DMS 273 treated with DMSO at 0.1 percent for 48 hours (cell line): ENCODE results near the gene CGNL1.

Experiments used
- DNase-seq: peaks from one replicate; lab custom pipeline; 2025; lab: John Stamatoyannopoulos, UW

The CGNL1 gene

DNA sequence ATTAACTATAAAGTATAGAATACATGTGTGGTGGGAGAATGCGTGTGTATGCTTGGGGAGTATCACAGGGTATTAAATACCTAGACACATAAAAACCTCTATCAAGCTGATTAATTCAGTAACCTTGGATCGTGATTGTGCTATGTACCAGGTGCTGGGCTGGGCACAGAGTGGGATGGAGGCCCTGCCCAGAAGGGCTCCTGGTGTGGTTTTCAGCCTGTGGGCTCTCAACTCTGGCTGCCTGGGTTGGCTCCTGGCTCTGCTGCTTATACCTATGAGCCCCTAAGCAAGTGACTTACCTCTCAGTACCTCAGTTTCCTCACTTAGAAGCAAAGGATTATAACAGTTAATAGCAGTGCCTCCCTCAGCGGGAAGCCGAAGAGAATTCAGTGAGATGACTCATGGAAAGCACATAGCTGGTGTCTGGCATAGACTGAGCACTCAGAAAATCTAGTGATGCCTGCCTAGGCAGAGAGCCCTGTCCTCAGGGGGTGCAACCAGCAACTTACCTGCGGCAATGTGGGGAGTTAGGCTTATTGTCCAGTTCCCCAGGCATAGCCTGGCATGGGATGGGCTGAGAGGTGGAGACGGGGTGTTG, 124.8 kb downstream of the CGNL1 start:
- DNase-seq: no peak

DNA sequence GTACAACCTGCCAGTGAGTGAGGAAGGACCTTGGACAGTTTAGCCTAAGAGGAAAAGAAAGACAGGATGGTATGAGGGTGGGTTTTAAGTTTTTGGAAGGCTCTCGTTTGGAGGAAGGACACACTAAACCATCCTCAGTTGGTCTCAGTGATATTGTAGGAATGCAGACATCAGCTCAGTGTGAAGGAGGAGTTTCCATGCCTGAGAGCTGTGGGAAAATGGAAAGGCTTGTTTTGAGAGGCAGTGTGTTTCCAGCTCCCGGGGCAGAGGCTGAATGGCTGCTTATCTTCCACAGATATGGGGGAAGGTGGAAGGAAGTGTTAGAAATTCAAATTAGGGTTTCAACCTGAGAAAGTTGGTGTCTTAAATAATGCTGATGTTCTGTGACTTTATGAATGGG, 125.8 kb downstream of the CGNL1 start:
- DNase-seq: no peak

DNA sequence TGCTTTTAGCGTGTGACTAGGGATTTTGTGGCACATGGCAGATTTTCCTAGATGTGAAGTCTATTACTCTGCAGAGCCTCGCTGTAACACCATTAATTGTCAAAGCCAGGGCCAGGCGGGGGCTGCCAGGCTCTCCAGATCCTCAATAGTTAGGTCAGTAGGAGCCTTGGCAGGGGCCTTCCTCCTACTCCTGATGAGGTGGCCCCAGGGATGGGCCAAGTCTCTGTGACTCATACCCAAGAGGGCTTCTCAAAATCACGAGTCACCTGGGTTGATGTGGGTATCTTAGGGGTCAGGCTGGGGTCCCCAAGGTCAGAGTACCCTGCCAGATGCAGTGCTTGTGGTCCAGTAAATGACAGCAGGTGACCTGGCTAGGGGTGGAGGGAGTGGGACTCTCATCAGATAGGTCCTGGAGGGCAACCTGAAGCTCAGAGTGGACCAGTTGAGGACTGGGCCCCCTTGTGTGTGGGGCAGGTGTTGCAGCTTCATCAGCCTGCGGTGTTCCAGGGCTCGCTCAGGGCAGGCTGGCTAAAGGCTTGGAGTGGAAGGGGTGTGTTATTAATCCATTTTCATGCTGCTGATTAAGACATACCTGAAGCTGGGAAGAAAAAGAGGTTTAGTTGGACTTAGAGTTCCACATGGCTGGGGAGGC, 126.9 kb downstream of the CGNL1 start:
- DNase-seq: no peak

DNA sequence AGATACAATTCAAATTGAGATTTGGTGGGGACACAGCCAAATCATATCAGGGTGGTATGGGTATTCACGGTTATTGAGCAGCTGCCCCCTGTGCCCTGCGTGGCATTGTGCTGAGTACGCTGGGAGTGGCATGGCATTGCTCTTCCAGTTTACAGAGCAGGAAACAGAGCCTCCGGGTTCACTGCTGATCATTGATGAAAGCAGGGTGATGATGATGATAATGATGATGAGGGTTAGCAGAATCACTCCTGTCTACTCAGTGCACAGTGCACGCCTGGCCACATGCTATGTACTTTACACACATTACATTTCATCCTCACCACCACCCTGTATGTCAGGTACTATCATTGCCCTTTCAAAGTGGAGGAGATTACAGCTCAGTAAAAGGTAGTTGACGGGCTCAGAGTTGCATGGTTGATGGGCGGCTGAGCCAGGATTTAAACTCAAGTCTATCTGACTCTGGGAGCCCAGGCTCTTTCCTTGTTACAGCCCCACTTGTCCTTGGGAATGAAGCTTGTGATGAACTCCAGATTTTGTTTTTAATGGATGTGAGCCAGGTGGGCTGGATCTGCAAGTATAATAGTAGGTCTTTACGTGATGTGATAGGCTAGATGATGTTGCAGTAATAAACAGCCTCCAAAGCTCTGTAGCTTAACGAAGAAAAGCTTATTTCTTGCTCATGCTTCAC, 127.8 kb downstream of the CGNL1 start:
- no peak for DNase-seq

DNA sequence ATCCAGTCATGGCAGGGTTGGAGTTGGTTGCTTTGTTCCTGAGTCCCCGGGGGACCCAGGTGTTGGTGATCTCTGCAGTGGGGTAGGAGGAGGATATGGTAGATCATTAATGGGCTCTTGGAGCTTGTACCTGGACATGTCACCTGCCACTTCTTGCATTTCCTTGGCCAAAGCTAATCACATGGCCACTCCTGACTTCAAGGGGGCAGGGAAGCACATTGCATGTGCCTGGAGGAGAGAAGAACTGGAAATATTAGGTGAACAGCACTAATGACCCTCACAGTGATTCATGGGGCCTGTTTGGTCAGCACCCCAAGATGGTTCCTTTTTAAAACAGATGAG, 128.3 kb downstream of the CGNL1 start:
- no peak for DNase-seq

DNA sequence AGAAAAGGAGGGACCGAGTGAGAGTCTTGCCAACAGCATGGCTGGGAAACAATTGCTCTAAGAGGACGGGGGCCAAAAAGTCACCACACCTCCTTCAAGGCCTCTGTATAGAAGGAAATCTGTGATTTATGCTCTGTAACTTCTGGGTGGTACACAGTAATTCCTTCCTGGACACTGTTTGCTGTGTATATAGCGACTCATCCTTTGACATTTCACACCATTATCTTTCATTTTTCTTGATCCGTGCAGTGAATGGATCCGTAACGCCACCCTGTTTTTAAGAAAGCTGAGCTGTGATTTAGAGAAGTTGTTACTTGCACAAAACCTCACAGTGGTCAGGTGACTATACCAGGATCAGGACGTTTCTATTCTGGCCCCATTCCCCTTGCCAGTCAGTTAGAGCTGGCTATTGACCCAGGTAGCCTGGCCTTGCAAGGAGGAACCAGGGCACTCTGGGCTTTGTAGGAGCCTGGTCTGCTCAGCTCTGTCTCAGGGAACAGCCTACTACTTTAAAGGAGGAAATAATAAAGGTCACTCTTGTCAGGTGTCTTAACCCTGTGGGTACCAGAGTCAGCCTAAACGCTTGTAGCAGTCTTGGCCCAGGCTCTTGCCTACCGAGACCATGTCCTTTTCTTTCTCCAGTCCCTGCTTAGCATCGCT, 128.9 kb downstream of the CGNL1 start:
- no peak for DNase-seq

DNA sequence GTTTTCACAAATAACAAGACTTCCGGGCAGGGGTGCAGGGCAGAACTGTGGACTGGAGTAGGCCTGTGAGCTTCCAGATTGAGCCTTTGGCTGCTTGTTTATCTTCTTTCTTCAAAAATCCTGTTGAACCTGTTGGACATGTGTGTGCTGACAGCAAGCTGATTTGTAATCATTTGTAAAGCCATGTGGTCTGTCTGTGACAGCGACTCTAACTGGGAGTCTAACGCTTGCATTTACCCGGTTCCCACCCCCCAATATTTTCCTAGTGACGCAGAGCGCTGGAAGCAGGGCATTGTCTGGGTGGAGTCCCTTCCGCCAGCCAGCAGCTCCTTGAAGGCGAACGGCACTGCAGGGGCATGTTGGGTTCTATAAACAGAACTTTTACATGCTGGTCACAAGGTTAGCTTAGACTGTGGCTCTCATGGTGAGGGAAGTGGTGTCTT, 129.7 kb downstream of the CGNL1 start:
- DNase-seq: no peak

DNA sequence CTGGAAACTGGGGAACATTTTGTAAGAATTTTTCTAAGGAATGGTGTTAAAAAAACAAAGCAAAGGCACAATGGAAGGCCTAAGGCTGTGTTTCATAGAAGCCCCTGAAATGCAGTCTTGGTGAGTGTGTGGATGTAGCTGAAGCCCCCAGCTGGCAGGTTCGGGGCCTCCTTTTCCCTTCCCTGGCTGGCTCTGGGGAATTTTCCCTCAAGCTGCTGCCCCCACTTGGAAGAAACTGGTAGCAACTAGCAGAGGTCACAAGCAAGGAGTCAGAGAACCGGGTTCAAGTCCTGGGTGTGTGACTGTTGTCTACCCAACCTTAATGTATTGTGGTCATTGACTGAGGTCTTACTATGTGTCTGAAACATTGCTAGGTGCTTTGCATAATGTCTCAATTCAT, 130.1 kb downstream of the CGNL1 start:
- DNase-seq: no peak

DNA sequence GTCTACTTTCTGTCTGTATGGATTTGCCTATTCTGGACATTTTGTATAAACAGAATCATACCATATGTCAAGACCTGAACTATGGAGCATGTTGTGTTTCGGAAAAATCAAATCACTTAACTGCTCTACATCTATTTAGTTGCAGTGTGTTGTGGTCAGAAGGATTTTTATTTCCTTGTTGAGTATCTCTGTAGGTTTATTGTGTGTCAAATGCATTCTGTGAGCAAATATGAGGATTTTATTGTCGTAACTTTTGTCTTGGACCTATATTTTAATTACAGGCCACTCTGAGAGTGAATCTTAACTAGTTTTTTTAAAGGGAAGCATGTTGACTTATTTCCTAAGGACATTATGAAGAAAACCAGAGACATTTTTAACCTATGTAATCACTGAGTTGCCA, 130.8 kb downstream of the CGNL1 start:
- DNase-seq: no peak

DNA sequence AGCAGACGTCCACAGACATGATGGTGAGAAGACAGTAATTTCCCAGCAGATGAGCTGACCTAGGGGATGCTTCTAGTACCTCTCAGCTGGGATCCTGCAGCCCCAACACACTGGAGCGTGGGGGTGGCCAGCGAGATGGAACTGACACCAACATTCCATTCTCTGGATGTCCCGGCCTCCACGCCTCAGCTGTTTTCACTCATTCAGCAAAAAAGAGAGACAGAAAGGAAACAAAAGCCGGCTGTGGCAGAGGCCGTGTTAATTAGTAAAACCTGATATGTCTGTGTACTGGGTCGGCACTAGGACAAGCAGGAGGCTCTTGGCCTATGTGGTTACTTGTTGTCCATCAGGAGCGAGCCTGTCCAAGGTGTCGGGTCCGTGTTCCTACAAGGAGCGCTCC, 132.8 kb downstream of the CGNL1 start:
- no peak for DNase-seq

DNA sequence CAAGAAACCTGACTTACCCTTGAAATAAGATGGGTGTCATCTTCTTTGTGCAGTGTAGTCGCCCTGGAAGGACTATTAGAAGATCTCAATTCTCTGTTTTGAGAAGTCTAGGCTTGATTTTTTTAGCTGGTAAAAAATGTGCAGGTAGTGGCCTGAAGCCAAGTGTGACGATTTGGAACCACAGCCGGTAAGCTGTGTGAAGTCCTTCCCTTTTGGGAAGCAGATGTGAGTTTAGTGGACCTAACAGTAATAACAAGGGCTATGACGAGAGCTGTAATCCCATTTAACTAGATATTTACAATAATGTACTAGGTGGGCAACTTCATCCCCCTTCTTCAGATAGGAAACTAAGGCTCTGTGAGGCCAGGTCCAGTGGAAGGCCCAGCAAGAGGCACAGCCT, 133.7 kb downstream of the CGNL1 start:
- DNase-seq: peak; percentile 0

DNA sequence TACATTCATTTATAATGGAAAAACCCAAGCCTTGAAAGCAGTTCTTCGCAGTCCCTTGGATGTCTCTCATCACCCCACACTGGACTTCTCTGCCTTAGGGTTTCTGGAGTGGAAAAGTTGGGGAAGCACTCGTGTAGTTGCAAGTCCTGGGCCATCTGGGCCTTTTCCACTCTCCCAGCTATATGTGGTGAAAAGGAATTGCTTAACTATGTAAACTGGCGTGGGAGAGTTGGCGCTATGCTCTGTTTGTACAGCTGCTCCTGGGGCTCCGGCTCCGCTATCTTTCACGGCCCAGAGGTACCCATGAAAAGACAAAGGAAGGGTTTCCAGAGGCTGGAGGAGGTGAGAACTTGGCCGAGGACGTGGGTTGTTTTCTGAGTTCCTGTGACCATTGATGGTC, 134.3 kb downstream of the CGNL1 start:
- DNase-seq: peak; percentile 55

DNA sequence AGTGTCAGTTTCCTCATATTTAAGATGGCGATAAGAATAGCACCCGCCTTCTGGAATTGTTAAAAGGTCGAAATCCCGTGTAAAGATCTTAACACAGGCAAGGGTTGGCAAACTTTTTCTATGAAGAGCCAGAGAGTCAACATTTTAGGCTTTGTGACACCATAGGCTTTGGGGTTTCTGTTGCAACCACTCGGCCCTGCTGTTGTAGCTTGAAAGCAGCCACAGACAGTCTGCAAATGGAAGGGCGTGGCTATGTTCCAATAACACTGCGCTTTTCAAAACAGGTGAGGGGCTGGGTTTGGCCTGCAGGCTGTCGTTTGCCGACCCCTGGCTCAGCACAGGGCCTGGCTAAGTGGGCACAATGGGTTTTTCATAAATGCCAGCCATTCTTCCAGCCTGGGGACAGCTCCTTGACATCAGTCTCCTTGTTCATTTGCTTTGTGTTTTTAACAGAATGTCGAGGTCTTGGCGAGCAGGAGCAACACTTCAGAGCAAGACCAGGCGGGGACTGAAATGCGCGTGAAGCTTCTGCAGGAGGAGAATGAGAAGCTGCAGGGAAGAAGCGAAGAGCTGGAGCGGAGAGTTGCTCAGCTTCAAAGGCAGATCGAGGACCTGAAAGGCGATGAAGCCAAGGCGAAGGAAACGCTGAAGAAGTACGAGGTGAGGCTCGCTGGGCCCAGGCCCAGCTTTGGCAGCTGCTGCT, 140.2 kb downstream of the CGNL1 start:
- no peak for DNase-seq

DNA sequence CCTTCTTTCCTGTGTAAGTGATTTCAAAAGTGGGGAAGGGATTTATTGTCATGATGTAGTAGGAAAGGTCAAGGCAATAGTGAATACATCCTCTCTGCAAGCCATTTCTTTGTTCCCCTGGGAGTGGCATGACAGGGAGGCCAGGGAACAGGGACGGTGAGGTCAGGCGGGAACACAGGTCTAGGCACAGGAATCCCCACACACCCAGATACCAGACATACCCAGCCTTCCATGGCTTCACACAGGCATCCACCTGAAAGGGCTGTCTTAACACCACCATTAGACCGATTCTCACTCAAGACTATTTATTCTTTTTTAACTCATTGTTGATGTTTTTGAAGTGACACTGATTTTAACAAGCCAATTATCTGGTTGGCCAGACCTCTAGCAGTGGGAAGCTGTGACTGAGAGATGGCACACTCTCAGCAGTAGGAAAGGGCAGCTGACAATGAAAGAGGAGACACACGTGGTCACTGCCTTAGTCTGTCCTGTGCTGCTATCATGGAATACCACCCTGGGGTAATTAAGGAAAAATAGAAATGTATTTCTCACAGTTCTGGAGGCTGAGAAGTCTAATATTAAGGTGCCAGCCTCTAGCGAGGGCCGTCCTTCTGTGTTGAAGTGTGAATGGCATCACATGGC, 140.8 kb downstream of the CGNL1 start:
- no peak for DNase-seq

DNA sequence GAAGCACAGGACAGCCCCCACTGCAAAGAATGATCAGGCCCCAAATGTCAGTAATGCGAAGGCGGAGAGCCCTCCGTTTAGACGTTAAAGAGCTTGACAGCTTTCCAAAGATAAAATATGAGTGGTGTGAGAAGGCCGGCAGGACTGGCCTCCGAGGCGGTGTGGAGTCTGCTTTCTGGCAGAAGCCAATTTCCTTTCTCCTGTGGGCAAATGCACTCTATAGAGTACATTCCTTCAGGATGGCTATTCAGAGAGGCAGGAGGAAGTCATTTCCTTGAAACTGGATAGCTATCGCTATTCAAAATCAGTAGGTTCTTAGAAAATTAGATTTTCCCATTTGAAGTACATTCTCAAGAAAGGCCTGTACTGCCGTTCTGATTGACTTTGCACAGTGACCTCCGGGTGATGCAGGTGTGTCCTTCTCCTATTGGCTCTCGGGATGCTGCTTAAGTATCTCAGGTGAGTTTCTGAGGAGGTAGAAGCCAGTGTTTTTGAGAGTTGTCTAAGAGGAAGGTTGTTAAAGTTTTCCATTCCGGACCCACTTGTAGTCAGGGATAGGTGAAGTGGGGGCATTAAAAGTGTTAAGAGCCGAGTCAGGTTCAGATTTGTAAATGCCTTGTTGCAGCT, 142.6 kb downstream of the CGNL1 start:
- DNase-seq: no peak

DNA sequence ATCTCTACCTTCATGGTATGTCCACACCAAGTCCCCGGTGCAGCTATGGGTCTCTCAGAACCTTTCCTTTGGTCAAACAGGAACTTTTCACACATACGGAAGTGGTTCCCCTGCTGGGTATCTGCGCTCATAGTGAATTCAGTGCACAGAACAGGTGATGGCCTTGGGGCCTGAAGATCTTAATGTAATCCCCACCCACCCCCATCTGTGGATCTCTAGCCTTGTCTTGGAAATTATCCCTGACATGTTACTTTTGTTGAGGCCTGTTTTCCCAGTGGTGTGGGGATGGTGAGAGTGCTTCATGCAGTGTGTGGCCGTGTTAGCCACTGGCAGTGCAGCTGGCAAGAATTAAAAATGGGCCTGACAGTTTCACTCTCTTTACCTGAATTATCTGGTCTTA, 143.5 kb downstream of the CGNL1 start:
- no peak for DNase-seq

DNA sequence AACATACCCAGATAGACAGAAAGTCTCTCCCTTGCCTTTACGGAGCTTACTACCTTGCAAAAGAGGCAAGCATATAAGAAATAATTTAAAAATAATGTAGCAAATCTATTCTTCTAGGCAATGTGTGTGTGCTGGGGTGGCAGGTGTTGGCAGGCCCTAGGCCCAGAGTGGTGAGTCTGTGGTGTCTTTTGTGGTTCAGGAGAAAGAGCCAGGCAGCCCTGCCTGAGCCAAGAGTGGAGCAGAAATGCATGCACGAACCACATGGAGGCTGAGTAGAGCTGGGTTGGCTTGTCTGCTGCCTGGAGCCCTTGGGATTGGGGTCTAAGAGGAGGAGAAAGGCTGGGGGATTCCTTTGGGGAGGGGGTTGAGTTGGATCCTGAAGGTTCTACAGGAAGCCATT, 145.2 kb downstream of the CGNL1 start:
- DNase-seq: no peak

DNA sequence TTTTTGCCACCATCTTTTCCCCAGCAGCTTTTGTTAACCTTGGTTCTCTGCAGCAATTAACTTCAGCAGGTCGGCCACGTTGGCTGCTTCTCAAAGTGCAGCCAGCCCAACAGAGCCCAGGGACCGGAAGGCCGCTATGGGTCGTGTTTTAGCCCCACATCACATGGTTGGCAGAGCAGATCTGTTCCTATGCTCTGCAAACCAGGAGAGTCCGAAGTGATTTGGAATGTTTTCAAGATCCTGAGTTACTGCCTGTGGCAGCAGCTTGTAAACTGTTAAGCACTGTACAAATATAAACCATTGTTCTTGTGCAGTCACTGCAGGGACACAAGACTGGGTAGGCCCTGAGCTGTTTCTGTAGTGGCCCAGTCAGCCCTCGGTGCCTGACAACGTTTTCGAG, 145.8 kb downstream of the CGNL1 start:
- no peak for DNase-seq

DNA sequence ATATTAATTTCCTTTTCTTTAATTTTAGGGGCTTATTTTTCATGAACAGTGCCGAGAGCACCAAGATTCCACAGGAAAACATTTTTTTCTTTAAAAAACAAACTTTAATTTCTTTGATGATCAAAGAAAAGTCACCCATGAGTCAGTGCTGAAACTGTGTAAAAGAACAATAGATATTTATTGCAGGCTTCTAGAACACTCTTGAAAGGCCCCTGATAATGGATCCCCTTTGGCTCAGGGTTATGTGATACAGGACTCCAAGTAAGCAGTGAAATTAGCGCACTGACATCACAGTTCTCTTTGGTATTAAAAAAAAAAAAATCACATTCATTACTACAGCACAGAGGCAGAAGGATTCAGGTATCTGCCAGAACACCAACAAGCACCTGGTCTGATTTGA, 149.3 kb downstream of the CGNL1 start:
- DNase-seq: no peak

DNA sequence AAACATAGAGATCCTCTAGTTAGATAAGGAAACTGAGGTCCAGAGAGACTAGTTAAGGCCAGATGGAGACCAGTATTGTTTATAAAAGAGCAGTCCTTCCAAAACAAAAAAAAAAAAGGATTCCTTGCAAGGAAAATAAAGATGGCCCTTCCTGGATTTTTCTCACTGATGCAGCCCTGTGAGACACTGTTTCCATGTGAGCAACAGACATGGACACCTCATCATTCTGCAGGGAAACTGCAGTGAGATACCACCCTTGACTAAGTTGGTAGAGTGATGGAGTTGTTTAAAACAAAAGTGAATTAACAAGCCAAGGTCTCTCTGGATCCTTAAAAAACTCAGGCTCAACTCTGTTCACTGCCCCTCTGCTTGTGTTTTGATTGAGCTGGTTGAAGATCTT, 149.8 kb downstream of the CGNL1 start:
- no peak for DNase-seq

DNA sequence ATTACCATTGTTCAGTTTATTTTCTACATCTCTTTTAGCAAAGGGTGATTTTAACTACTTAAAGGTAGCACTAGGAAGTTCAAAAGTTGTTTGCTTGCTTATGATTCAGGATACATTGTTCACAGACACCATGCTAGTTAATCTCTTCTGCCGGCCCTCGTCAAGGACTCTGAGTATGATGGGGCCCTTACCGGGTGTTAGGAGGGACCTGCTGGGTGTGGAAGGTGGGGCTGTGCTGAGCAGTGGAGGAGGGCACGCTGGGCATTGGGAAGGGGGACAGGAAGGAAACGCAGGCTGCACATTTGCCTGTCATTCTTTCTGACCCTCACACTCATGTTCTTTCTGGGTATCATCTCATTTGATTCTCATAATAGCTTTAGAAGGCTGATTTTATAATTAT, 150.3 kb downstream of the CGNL1 start:
- no peak for DNase-seq
